GM12878 (cell line): ENCODE results near the gene ST13. TPM values are rescaled to one million over a fixed set of nuclear protein-coding genes. Genes with fewer than 3 reads are reported as not detected.
A peak's percentile ranks its signal among the peaks of the same experiment; 100 is the strongest.

Experiments used
- BHLHE40 ChIP-seq, 2 experiments: fragments of 450-650 bp in 1 of 2; IDR thresholded peaks; 2 replicates each; pipeline ENCODE4 v1.6.1; 2011 to 2017; ENCODE audit warnings: low read depth in 2 of 2, borderline replicate concordance in 1 of 2, improper control_type of control experiment in 1 of 2, low read length in 1 of 2, mild to moderate bottlenecking in 1 of 2
- BRCA1 ChIP-seq: IDR thresholded peaks from 2 replicates; pipeline ENCODE4 v1.6.1; 2011; ENCODE audit warnings: low read depth, low read length, improper control_type of control experiment
- HCFC1 ChIP-seq: fragments of 150-350 bp; IDR thresholded peaks from 2 replicates; pipeline ENCODE4 v1.6.1; 2014; ENCODE audit warnings: low read length
- MEF2A ChIP-seq: IDR thresholded peaks from 2 replicates; pipeline ENCODE4 v1.6.1; 2011; ENCODE audit warnings: low read depth, mild to moderate bottlenecking, low read length, moderate library complexity; ENCODE audit not compliant: insufficient read depth
- MEF2B ChIP-seq: fragments of 450-650 bp; IDR thresholded peaks from 2 replicates; pipeline ENCODE4 v1.6.1; 2018; ENCODE audit warnings: mild to moderate bottlenecking, moderate library complexity; ENCODE audit not compliant: partially characterized antibody, poor library complexity, severe bottlenecking
- PML ChIP-seq: IDR thresholded peaks from 2 replicates; pipeline ENCODE4 v1.6.1; 2012; ENCODE audit warnings: low read length, inconsistent platforms
- RELA ChIP-seq: fragments of 450-650 bp; IDR thresholded peaks from 2 replicates; pipeline ENCODE4 v1.8.0; 2014; ENCODE audit warnings: borderline replicate concordance; ENCODE audit not compliant: partially characterized antibody
- RUNX3 ChIP-seq: IDR thresholded peaks from 2 replicates; pipeline ENCODE4 v1.6.1; 2012; ENCODE audit warnings: low read length, inconsistent platforms
- STAT3 ChIP-seq: IDR thresholded peaks from 2 replicates; pipeline ENCODE4 v1.6.1; 2011; ENCODE audit warnings: low read depth, low read length, improper control_type of control experiment
- TCF12 ChIP-seq: IDR thresholded peaks from 2 replicates; pipeline ENCODE4 v1.6.1; 2011; ENCODE audit warnings: low read depth, mild to moderate bottlenecking, low read length
- polyA plus RNA-seq, 11 experiments: library from polyadenylated mRNA; depleted of rRNA in 4 of 11; unstranded in 6 of 11; stranded (reverse) in 5 of 11; fragments of >200 nt; fragmentation: Nextera tagmentation in 4 of 11; fragmentation: Illumina TruSeq in 1 of 11; extraction: Ambion mirVana in 4 of 11; extraction: Trizol in 1 of 11; gene quantifications; 1 replicate in 1 of 11; 2 replicates in 10 of 11; pipeline versions ENCODE4 v1.2.1 to v1.2.3, GENCODE V29; 2011 to 2016; ENCODE audit warnings: inconsistent platforms in 2 of 11, missing spikeins in 2 of 11, low read depth in 1 of 11
- total RNA-seq, 4 experiments: library from RNA; depleted of rRNA in 3 of 4; stranded (reverse); fragments of >200 nt in 3 of 4; fragmentation: Illumina TruSeq in 1 of 4; extraction: Trizol in 1 of 4; gene quantifications; 2 replicates each; pipeline versions ENCODE4 v1.2.1 to v1.2.3, GENCODE V29; 2013 to 2021
- TF ChIP-seq, protein P1 (sequence below): IDR thresholded peaks from 2 replicates; pipeline ENCODE4 v1.6.1; 2012; ENCODE audit warnings: improper control_type of control experiment, low read depth, low read length; ENCODE audit not compliant: insufficient replicate concordance
- TF ChIP-seq, protein P2 (sequence below): fragments of 150-350 bp; IDR thresholded peaks from 2 replicates; pipeline ENCODE4 v1.6.1; 2016; ENCODE audit warnings: low read depth, low read length
- TF ChIP-seq, protein P3 (sequence below): IDR thresholded peaks from 2 replicates; pipeline ENCODE4 v1.6.1; 2012; ENCODE audit warnings: low read depth, low read length, improper control_type of control experiment
- TF ChIP-seq, protein P4 (sequence below): fragments of 450-650 bp; IDR thresholded peaks from 2 replicates; pipeline ENCODE4 v1.6.1; 2017; ENCODE audit warnings: antibody characterized with exemption, mild to moderate bottlenecking, moderate library complexity
- TF ChIP-seq, protein P5 (sequence below): fragments of 450-650 bp; IDR thresholded peaks from 2 replicates; pipeline ENCODE4 v1.6.1; 2017; ENCODE audit warnings: mild to moderate bottlenecking

ST13 gene
- total and polyA plus RNA-seq, 10 of the 15 experiments (the other 5 are each of a cell fraction or from before 2014, with no cell fraction given), result 52.5 to 286 (median 181) TPM

DNA sequence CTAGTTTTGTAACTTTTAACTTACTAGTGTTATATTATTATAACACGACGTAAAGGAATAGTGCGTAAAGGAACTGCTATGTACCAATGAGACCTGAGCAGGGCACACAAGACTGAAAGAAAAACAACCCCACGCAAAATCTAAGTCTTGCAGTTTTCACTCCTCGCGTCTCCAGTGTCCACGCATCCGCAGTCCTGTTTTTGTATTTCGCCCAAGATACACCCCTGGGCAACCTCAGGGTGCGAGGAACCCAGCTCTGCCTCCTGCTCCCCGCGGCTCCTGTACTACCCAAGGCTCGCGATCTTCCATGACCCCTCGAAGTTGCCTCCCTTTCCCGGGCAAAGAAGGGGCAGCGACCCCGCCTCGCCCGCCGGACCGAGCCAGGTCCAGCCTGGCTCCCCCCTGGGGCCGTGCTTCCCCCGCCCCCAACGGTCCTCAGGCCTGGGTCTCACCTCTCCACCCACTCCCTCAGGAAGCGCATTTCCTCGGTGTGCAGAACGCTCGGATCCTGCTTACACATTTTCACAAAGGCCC lies 393 bp downstream of the ST13 start (continued):
- TF ChIP-seq, protein P1, sequence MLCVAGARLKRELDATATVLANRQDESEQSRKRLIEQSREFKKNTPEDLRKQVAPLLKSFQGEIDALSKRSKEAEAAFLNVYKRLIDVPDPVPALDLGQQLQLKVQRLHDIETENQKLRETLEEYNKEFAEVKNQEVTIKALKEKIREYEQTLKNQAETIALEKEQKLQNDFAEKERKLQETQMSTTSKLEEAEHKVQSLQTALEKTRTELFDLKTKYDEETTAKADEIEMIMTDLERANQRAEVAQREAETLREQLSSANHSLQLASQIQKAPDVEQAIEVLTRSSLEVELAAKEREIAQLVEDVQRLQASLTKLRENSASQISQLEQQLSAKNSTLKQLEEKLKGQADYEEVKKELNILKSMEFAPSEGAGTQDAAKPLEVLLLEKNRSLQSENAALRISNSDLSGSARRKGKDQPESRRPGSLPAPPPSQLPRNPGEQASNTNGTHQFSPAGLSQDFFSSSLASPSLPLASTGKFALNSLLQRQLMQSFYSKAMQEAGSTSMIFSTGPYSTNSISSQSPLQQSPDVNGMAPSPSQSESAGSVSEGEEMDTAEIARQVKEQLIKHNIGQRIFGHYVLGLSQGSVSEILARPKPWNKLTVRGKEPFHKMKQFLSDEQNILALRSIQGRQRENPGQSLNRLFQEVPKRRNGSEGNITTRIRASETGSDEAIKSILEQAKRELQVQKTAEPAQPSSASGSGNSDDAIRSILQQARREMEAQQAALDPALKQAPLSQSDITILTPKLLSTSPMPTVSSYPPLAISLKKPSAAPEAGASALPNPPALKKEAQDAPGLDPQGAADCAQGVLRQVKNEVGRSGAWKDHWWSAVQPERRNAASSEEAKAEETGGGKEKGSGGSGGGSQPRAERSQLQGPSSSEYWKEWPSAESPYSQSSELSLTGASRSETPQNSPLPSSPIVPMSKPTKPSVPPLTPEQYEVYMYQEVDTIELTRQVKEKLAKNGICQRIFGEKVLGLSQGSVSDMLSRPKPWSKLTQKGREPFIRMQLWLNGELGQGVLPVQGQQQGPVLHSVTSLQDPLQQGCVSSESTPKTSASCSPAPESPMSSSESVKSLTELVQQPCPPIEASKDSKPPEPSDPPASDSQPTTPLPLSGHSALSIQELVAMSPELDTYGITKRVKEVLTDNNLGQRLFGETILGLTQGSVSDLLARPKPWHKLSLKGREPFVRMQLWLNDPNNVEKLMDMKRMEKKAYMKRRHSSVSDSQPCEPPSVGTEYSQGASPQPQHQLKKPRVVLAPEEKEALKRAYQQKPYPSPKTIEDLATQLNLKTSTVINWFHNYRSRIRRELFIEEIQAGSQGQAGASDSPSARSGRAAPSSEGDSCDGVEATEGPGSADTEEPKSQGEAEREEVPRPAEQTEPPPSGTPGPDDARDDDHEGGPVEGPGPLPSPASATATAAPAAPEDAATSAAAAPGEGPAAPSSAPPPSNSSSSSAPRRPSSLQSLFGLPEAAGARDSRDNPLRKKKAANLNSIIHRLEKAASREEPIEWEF, result no peak
- TF ChIP-seq TCF12, result no peak
- TF ChIP-seq HCFC1, result no peak
- no peak for TF ChIP-seq RELA
- TF ChIP-seq MEF2B, result no peak
- TF ChIP-seq, protein P2, sequence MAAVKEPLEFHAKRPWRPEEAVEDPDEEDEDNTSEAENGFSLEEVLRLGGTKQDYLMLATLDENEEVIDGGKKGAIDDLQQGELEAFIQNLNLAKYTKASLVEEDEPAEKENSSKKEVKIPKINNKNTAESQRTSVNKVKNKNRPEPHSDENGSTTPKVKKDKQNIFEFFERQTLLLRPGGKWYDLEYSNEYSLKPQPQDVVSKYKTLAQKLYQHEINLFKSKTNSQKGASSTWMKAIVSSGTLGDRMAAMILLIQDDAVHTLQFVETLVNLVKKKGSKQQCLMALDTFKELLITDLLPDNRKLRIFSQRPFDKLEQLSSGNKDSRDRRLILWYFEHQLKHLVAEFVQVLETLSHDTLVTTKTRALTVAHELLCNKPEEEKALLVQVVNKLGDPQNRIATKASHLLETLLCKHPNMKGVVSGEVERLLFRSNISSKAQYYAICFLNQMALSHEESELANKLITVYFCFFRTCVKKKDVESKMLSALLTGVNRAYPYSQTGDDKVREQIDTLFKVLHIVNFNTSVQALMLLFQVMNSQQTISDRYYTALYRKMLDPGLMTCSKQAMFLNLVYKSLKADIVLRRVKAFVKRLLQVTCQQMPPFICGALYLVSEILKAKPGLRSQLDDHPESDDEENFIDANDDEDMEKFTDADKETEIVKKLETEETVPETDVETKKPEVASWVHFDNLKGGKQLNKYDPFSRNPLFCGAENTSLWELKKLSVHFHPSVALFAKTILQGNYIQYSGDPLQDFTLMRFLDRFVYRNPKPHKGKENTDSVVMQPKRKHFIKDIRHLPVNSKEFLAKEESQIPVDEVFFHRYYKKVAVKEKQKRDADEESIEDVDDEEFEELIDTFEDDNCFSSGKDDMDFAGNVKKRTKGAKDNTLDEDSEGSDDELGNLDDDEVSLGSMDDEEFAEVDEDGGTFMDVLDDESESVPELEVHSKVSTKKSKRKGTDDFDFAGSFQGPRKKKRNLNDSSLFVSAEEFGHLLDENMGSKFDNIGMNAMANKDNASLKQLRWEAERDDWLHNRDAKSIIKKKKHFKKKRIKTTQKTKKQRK, result no peak
- TF ChIP-seq, protein P3, sequence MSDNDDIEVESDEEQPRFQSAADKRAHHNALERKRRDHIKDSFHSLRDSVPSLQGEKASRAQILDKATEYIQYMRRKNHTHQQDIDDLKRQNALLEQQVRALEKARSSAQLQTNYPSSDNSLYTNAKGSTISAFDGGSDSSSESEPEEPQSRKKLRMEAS, result peak; percentile 26; the same call in 1 of the 2 replicates
- TF ChIP-seq MEF2A, result no peak
- TF ChIP-seq STAT3, result no peak
- TF ChIP-seq BHLHE40 (IDR thresholded peaks at IDR 0.05; ENCODE audit: borderline replicate concordance in 1 of 2, low read depth in 2 of 2, low read length in 1 of 2), result no peak
- TF ChIP-seq, protein P4, sequence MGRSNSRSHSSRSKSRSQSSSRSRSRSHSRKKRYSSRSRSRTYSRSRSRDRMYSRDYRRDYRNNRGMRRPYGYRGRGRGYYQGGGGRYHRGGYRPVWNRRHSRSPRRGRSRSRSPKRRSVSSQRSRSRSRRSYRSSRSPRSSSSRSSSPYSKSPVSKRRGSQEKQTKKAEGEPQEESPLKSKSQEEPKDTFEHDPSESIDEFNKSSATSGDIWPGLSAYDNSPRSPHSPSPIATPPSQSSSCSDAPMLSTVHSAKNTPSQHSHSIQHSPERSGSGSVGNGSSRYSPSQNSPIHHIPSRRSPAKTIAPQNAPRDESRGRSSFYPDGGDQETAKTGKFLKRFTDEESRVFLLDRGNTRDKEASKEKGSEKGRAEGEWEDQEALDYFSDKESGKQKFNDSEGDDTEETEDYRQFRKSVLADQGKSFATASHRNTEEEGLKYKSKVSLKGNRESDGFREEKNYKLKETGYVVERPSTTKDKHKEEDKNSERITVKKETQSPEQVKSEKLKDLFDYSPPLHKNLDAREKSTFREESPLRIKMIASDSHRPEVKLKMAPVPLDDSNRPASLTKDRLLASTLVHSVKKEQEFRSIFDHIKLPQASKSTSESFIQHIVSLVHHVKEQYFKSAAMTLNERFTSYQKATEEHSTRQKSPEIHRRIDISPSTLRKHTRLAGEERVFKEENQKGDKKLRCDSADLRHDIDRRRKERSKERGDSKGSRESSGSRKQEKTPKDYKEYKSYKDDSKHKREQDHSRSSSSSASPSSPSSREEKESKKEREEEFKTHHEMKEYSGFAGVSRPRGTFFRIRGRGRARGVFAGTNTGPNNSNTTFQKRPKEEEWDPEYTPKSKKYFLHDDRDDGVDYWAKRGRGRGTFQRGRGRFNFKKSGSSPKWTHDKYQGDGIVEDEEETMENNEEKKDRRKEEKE, result no peak
- TF ChIP-seq PML, result 0 out of 2 replicates have a peak, but pooled peaks have one; percentile 4
- TF ChIP-seq, protein P5, sequence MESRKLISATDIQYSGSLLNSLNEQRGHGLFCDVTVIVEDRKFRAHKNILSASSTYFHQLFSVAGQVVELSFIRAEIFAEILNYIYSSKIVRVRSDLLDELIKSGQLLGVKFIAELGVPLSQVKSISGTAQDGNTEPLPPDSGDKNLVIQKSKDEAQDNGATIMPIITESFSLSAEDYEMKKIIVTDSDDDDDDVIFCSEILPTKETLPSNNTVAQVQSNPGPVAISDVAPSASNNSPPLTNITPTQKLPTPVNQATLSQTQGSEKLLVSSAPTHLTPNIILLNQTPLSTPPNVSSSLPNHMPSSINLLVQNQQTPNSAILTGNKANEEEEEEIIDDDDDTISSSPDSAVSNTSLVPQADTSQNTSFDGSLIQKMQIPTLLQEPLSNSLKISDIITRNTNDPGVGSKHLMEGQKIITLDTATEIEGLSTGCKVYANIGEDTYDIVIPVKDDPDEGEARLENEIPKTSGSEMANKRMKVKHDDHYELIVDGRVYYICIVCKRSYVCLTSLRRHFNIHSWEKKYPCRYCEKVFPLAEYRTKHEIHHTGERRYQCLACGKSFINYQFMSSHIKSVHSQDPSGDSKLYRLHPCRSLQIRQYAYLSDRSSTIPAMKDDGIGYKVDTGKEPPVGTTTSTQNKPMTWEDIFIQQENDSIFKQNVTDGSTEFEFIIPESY, result no peak; the same call in 1 of the 2 replicates
- no peak for TF ChIP-seq BRCA1
- peak; percentile 46; the same call in 1 of the 2 replicates for TF ChIP-seq RUNX3
